ENCODE measurements around the gene AURKB.

DNA sequence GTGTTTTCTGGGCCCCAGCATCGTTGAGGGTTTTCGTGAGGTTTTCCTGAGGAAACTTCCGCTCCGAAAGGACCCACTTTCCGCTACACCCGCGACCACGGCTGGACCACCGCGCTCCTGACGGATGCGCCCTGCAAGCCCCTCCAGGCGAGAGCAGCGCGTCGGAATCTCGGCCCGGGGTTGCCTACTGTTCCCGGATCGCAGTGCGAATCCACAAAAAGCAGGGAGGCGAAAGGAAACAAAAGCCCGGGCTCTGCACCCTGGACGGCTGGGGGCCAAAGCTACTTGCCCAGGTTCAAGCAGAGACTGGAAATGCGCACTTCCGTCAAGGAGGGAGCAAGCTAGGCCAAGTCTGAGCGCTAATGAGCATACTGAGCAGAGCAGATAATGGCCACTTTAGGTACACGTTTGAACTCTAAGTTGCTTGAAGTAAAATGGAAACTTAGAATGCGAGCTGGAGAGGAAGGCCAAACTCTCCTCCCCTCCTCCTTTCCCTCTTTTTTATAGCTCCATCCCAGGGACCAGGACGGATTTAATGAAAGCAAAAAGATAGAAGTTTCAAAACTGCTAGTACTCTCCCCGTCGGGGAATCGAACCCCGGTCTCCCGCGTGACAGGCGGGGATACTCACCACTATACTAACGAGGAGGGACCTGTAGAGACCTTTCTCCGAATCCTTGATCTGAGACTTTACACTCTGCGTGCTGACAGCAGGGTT is 11.4 kb upstream of the AURKB start:
- TF ChIP-seq, protein P1, sequence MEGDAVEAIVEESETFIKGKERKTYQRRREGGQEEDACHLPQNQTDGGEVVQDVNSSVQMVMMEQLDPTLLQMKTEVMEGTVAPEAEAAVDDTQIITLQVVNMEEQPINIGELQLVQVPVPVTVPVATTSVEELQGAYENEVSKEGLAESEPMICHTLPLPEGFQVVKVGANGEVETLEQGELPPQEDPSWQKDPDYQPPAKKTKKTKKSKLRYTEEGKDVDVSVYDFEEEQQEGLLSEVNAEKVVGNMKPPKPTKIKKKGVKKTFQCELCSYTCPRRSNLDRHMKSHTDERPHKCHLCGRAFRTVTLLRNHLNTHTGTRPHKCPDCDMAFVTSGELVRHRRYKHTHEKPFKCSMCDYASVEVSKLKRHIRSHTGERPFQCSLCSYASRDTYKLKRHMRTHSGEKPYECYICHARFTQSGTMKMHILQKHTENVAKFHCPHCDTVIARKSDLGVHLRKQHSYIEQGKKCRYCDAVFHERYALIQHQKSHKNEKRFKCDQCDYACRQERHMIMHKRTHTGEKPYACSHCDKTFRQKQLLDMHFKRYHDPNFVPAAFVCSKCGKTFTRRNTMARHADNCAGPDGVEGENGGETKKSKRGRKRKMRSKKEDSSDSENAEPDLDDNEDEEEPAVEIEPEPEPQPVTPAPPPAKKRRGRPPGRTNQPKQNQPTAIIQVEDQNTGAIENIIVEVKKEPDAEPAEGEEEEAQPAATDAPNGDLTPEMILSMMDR (IDR thresholded peaks at IDR 0.05), result peak in 1 of 3 experiments; percentile 10
- TF ChIP-seq POLR2AphosphoS5 (IDR thresholded peaks at IDR 0.05; ENCODE audit: insufficient read depth in 1 of 2, low read depth in 1 of 2) (peak; percentile 13 to 80), POLR2A (IDR thresholded peaks at IDR 0.05) (no peak)

Data from vagina (tissue), 2 donors.